Prostate gland (tissue), 2 donors: Measurements from ENCODE around the gene TXNDC12.

Experiments
- POLR2A ChIP-seq: fragments of 450-650 bp; IDR thresholded peaks from one replicate; pipeline ENCODE4 v1.6.1; 2016; ENCODE audit warnings: antibody characterized with exemption, mild to moderate bottlenecking
- TF ChIP-seq, protein P1 (sequence below), 4 experiments: fragments of 200-600 bp in 2 of 4; fragments of 450-650 bp in 2 of 4; sonication (generic) in 2 of 4; IDR thresholded peaks; 1 replicate in 3 of 4; 2 replicates in 1 of 4; pipeline ENCODE4 v1.5.1; 2016 to 2019; ENCODE audit warnings: antibody characterized with exemption in 4 of 4, mild to moderate bottlenecking in 2 of 4, moderate library complexity in 2 of 4

DNA sequence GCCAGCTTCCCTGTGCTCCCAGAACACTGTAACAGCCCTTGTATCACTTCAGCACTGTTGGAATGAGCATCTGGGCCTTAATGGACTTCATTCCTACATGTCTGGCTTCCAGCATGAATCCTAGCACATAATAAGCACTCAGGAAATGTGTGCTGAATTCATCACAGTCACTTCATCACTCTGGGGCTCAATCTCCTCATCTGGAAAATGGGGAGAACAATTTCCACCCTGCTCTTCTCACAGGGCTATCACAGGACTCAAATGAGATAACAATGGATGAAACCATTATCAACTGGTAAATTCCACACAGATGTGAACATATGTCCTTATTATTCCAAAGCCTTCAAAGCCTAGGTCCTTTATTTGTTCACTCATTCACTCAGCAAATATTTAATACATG, 76.9 kb downstream of the TXNDC12 start:
- no peak for TF ChIP-seq POLR2A
- TF ChIP-seq, protein P1, sequence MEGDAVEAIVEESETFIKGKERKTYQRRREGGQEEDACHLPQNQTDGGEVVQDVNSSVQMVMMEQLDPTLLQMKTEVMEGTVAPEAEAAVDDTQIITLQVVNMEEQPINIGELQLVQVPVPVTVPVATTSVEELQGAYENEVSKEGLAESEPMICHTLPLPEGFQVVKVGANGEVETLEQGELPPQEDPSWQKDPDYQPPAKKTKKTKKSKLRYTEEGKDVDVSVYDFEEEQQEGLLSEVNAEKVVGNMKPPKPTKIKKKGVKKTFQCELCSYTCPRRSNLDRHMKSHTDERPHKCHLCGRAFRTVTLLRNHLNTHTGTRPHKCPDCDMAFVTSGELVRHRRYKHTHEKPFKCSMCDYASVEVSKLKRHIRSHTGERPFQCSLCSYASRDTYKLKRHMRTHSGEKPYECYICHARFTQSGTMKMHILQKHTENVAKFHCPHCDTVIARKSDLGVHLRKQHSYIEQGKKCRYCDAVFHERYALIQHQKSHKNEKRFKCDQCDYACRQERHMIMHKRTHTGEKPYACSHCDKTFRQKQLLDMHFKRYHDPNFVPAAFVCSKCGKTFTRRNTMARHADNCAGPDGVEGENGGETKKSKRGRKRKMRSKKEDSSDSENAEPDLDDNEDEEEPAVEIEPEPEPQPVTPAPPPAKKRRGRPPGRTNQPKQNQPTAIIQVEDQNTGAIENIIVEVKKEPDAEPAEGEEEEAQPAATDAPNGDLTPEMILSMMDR (IDR thresholded peaks at IDR 0.05) = no peak
